HG03103 (cell line): ENCODE results near the gene RGCC.

ENCODE experiments used
- ATAC-seq: cut with Tn5 transposase; IDR thresholded peaks from one replicate; pipeline ENCODE4 v1.9.1; 2021; ENCODE audit warnings: low read depth; ENCODE audit not compliant: unreplicated experiment

The RGCC gene

DNA sequence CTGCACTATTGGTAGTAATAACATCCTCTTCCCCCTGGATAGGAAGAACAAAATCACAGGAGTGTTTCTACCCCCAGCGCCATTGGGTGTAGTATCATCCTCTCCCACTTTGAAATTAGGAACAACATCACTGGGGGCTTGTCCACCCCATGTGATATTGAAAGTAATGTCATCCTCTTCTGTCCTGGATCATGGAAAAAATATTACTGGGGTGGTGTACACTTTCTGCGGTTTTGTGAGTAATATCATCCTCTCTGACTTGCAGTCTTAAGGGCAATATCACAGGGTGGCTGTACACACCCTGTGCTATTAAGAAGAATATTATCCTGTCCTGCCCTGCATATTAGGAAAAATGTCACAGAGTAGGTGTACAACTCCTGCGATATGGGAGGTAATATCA lies 4.9 kb upstream of the RGCC start:
- ATAC-seq = no peak

DNA sequence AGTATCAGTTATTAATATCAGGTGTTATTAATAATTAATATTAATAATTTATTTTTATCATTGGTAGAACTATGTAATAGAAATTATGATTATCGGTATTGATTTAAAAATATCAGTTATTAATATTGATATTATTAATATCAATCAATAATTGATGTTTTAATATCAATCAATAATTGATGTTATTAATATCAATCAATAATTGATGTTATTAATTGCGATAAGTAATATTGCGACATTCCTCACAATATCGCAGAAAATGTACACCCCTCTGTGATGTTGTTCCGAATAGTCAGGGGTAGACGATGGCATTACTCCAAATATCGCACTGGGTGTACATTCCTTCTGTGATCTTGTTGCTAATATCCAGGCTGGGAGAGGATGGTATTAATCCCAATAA lies 3.7 kb upstream of the RGCC start:
- ATAC-seq = no peak

DNA sequence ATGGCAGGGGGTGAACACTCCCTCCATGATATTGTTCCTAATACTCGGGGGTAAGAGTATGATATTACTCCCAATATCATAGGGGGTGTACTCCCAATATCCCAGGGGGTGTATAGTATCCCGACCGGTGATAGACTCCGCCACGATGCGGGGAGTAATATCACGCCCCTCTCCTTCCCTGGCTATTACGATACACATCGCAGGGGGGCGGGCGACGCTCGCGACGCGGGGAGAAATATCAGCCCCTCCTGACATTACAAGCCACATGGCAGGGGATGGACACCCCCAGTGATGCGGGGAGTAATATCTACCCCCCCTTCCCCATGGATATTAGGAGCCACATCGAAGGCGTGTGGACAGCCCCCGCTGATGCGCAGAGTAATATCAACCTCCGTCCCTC lies 3.2 kb upstream of the RGCC start:
- ATAC-seq = no peak

DNA sequence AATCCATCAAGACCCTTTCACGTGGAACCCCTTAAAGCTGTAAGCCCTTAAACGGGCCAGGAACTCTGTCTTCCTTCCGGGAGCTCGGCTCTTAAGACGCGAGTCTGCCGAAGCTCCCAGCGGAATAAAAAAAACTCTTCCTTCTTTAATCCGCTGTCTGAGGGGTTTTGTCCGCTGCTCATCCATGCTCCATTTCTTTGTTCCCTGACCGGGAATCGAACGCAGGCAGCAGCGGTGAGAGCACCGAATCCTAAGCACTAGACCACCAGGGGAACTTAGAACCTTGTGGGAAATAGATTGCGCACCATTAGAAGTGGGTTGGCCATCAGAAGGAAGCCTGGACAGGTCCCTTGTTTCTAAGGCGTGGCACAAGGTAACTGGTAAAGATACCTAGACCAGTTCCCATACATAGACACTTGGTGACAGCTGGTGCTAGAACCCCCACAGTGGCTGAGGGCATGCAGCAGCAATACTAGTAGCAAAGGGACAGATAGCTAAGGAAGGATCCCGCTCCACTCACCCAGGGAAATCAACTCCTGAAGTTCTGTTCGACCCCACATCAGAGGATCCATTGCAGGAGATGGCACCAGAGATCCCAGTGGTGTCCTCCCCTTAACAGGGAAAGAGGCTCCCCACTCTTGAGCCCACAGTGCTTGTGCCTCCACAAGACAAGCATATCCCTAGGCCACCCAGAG lies 1.5 kb upstream of the RGCC start:
- no peak for ATAC-seq

DNA sequence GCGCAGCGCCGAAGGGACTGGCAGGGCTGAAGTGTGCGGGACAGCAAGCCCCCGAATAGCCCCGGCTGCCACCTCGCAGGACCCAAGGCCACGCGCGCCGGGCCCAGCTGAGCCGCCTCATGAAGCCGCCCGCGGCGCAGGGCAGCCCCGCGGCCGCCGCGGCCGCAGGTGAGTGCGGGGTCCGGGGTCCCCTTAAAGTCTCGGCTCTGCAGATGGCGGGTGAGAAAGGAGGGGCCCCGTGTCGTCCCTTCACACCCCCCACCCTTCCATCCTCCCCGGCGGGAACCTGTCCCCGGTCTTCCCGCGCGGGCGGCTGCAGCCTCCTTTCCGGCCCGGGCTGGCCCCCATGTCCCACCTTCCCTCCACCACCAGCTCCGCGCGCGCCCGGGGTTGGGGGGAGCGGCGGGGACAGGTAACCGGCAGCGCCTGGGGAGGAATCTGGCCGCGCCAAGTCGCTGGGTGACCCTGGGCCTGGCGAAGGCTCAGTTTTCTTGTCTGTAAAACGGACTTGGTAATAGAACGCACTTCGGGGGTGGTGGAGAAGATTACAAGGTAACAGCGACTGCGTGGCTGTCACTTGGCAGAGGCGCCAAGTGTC lies 338 bp downstream of the RGCC start:
- ATAC-seq = peak; percentile 1

DNA sequence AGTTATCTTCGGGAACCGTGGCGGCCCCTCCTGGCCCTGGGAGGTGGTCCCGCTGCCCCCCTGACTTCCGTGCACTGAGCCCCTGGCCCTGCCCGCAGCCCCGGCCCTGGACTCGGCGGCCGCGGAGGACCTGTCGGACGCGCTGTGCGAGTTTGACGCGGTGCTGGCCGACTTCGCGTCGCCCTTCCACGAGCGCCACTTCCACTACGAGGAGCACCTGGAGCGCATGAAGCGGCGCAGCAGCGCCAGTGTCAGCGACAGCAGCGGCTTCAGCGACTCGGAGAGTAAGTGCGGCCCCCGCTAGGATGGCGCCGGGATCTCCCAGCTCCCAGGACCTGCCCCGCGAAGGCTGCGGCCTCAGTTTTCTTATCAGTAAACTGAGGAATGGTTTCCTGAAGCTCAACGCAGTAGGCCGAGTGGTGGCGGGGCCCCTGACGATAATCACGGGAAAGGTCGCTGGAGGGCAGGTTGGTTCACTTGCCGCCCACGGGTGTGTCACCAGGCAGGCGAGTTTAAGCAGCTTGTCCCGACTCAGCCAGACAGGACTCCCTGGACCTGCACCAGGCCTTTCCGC lies 924 bp downstream of the RGCC start:
- peak; percentile 12 for ATAC-seq

DNA sequence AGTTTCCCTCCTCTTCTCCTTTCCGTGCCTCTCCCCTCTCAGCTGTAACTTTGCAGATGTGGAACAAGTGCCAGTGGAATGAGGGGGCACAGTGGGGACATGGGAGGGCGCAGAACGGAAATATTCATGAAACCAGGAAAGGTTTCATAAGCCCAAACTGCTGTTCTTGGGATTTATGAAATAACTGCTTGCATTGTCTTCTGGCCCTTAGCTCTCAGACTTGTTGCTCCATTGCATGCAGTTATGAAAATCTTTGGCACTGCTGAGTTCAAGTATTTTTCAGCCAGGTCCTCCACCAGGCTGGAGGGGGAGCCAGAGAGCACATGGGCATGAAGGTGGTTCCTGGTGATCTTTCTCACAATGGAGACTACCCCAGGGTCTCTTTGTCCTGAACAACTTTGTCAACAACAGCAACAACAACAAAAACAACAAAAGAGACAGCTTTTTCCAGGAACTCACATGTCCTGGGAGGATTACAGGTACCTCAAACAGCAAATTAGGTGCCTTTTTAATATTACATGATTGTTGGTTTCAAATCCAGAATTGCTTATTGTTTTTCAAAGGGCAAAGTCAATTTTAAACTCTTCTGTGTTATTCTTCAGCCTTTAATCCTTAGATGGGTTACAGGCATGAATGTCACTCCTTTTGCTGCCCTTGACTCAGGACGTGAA lies 1.5 kb downstream of the RGCC start:
- ATAC-seq = no peak

DNA sequence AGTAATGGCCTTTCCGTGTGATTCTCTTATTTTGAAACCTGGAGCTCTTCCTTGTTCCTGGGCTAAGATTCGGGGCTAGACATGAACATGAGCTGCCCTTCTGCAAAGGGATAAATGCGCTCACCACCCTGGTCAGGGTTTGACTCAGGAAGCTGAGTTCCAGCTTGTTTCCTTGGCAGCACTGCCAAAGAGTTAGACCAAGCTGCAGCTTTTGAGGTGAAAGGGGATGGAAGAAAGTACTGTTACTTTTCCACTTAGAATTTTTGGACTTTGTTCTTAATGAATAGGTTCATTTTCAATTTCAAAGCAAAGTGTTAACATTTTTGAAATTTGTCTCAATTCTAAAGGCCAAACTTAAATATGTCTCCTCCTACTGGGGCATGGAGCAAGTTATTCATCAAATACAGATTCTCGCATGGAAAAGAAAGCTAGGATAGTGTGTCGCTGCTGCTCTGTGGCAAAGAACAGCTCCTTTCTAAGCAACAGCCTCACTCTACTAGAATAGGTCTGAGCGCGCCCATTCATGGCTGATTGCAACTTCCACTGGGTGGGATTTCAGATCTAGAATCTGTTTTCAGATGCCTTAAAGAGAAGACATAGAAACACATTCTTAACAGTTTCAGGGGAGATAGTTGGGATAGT lies 2.2 kb downstream of the RGCC start:
- no peak for ATAC-seq

DNA sequence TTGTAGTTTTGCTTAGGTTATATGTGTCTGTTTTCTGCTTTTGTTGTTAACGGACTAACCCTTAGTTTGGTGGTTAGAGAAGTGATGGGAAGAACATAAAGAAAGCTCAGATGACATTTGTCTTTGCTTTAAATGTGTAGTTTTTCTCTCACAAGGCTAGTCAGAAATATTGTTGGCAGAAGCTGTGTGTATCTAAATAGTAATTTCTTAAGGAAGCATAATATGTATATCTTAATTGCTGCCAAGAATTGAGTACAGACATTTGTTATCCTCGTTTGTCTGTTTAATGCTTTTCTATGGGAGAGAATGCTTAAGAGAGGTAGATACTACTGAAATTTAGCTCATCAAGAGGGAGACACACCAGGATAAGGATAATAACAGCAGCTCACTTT lies 2.7 kb downstream of the RGCC start:
- no peak for ATAC-seq

DNA sequence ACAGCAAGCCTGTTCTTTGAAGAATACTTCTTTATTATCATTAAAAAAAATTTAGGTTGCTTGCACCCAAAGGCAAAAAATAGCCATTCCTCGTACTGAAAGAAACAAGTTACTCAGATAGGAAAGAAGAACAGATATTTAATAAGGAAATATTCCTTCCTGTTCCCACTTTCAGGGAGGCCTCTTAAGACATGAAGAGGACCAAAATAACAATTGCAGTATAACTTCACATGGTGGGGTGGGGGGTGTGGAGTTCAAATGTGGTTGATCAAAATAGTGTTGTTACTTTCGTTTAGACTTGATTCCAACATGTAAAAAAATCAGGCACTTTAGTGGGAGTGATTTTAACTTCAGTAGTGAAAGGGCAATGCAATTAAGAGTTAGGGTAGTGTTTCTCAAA lies 3.6 kb downstream of the RGCC start:
- ATAC-seq = no peak

DNA sequence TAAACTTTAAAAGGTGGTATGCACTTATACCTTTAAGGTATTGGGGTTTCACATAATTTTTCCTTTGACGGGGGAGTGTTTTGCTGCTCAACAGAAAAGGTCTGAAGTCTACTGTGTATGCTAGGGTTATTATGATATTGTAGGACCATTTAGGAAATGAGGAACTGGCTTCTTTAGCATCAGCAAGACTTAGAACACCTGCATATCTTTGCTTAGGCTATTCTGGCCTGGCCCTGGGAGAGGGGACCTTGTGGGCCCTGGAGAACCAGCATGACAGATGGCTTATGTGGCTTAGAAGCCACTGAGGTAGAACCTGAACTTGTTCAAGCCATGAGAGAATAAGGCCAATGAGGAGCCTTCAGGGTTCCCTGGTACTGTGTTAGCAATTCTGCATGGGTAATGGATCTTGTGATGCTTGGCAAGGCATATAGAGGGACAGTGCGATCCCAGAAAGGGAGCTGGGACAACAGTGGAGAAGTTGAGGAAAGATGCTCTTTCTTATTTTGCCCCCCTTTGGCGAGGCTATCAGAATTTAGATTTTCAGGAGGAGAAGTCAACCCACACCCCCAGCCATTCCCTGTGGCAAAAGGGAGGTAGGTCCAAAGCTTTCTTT lies 4.3 kb downstream of the RGCC start:
- no peak for ATAC-seq

DNA sequence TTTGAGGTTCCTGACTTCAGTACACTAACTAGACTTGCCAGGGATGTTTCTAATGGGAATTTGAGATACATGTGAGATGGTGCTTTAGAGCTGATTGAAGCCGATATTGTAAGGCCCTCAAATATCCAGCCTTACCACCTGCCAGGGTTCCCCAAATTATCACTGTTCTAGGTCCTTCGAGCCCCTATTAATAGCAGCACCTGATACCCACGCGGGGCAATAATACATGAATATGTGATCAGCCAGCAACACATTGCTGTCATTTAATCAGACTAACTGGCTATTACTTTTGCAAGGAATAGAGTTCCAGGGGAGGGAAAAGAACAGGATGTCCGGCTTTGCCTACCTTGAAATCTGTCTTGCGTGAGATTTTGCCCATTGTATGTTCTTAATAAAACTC lies 5.1 kb downstream of the RGCC start:
- no peak for ATAC-seq

DNA sequence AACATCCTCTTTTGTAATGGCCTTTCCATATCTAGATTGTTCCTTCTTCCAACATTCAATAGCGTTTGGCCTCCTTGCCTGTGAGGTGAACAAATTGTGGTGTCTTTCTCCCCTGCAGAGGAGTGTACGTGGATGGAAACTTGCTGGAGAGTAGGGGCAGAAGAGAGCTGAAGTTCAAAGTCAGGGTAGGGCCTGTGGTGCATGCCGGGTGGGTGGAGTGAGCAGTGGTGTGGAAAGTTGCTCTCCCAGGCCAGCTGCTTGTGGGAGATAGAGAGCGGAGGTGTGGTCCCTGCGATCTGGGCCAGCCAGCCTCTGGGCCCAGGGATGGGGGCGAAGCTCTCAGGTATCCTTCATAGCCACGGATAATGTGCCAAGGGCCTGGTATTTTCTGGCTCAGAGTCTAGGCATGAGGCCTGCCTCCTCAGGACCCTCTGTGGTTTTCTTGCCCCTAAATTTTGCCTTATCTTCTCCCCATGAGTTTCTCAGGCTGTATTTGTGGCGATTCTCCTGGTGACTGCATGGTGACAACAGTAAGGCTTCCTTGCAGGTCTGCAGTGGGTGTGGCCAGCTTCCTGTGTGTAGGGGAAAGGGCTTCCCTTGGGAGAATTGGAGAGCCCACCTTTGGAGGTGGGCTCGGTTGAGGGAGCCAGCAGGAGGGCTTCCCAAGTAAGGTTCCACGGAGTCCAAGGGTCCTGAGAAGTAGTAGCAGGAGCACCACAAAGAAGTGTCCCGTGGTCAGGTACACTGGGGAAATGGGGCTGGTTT lies 6.7 kb downstream of the RGCC start:
- peak; percentile 41 for ATAC-seq

DNA sequence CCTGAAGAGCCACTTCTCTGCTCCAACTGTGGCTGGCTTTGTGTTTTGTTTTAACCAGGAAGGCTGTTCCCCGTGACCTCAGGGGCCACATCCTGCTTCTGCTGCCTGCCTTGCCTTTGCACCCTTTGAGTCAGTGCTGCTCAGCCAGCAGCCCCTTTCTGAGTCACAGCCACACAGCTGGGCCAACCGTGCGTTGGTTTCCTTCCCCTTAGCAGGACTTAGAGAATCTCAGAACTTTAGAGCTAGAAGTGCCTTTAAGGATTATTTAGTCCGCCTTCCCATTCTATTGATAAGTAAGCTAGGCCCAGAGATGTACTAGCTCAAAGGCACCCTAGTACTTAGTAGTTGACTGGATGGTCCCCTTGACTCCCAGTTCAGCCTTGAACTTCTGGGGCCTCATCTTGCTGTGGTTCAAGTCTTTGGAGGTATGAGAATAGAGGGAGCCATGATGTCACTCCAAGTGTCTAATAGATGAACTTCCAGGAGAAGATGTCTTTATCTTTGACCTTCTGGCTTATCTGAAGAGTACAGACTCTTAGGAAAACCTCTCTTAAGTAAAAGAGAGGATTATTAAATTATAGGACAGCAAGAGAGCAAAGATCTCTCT lies 8.0 kb downstream of the RGCC start:
- peak; percentile 92 for ATAC-seq

DNA sequence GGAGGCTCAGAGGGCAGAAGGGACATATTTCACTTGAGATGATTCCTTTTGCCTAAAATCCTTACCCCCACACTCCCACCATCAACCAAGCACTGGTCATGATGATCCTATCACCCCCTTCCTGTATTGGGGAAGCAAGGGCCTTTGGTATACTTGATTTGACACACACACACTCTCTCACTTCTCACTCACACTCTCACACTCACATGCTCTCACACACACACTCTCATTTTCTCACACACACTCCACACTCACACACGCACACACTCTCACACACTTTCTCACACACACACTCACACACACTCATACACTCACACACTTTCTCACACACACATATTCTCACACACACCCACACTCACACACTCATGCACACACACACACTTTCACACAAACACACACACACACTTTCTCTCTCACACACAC lies 8.6 kb downstream of the RGCC start:
- no peak for ATAC-seq

DNA sequence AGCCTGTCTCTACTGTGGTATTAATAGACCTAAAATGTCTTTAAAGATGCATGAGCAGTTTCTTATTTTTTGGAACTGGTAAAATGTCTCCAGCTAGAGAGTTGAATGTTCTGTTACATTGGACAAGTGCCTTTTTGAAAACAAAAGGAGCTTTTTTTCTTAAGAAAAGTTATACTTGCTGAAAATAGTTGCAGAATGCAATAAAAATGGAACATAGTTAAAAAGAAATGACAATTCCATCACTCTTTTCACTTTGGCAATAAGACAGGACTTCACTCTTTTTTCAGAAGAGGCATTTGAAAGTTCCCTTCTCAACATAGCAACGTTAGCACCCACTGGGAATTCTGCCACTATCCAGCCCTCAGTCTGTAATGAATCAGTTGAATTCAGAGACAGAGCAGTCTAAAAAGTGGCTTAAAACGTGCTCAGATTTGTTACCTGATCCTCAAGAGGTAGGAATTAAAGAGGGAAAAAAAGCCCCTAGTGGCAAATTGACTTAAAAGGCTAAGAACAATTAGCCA lies 10.1 kb downstream of the RGCC start:
- no peak for ATAC-seq

DNA sequence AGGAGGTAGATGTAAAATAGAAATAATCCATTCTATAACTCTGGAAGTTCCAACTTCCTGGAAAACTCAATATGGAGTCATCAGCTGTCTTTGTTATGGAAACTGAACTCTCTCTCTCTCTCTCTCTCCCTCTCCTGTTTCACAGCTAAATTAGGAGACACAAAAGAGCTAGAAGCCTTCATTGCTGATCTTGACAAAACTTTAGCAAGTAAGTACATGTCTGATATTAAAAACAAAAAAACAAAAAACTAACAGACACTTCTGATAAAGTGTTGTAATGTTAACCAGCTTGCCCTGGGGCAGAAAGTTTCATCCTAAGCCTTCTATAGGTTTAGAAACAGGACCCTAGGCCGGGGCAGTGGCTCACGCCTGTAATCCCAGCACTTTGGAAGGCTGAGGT lies 11.3 kb downstream of the RGCC start:
- ATAC-seq = no peak

DNA sequence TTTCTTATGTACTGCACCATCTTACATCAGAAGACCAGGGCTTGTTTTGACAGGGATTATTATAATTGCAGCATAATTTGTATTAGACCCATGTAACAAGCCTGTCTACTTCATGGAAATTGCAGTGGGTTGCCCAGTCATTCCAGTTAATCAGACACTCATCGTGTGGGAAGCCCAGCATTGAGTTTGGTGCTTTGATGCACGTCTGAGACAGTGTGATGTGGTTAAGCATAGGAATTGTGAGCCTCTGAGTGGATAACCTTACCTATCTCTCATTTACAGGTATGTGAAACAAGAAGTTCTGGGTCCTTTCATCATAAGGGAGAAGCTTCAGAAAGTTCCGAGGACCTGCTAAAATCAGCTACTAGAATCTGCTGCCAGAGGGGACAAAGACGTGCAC lies 12.8 kb downstream of the RGCC start:
- no peak for ATAC-seq

DNA sequence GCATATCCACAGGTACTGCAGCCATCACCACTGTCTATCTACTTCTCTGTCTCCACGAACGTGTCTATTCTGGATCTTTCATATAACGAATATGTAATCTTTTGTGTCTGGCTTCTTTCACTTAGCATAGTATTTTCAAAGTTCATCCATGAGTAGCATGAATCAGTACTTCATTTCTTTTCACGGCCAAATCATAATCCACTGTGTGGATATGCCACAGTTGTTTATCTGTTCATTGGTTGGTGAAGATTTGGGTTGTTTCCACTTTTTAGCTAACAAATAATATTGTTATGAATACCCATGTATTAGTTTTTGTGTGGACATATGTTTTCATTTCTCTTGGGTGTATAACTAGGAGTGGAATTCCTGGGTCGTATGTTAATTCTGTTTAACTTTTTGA lies 14.4 kb downstream of the RGCC start:
- ATAC-seq = no peak

DNA sequence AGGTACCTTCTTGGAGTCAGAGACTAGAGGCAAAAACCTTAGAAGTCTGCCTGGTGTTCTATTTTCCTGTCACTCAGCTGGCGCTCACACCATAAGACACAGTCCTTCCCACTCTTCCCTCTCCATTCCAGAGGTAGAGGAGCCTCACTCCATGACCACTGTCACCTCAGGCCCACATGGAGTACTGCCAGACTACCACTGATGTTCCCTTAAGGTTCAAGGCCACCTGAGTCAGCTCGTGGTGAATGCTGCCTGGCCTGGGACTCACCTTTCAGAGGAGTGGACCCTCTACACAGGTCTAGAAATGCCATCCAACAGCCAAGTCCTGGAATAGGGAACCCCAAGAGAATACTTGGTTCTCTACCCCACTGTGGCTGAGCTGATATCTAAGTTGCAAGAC lies 29.9 kb downstream of the RGCC start:
- no peak for ATAC-seq
